HUES6 (cell line): ENCODE data around the gene DONSON.
"Not testable (repeated sequence)": the region's sequence is repeated elsewhere in the genome, so short reads cannot be mapped to it uniquely, and the experiment has no call there.

Experiments
- H3K27ac ChIP-seq: 2 replicates; pipeline ENCODE4 v1.7.0; 2013; ENCODE audit warnings: low read depth, mild to moderate bottlenecking, low read length, inconsistent platforms
- H3K27me3 ChIP-seq: 2 replicates; pipeline ENCODE4 v1.6.1; 2013; ENCODE audit warnings: low read length; ENCODE audit not compliant: control insufficient read depth, insufficient read depth
- H3K36me3 ChIP-seq: 2 replicates; pipeline ENCODE4 v1.6.1; 2013; ENCODE audit warnings: low read length; ENCODE audit not compliant: control insufficient read depth, insufficient read depth
- H3K4me1 ChIP-seq: 2 replicates; pipeline ENCODE4 v1.6.1; 2013; ENCODE audit warnings: low read length; ENCODE audit not compliant: control insufficient read depth, insufficient read depth
- H3K4me3 ChIP-seq: 2 replicates; pipeline ENCODE4 v1.5.1; 2013; ENCODE audit warnings: low read depth, low read length
- H3K9ac ChIP-seq: one replicate; pipeline ENCODE4 v1.6.1; 2013; ENCODE audit warnings: mild to moderate bottlenecking, low read length
- H3K9me3 ChIP-seq: 2 replicates; pipeline ENCODE4 v1.6.1; 2013; ENCODE audit warnings: low read depth, low read length; ENCODE audit not compliant: control insufficient read depth, insufficient read depth

DONSON gene

DNA sequence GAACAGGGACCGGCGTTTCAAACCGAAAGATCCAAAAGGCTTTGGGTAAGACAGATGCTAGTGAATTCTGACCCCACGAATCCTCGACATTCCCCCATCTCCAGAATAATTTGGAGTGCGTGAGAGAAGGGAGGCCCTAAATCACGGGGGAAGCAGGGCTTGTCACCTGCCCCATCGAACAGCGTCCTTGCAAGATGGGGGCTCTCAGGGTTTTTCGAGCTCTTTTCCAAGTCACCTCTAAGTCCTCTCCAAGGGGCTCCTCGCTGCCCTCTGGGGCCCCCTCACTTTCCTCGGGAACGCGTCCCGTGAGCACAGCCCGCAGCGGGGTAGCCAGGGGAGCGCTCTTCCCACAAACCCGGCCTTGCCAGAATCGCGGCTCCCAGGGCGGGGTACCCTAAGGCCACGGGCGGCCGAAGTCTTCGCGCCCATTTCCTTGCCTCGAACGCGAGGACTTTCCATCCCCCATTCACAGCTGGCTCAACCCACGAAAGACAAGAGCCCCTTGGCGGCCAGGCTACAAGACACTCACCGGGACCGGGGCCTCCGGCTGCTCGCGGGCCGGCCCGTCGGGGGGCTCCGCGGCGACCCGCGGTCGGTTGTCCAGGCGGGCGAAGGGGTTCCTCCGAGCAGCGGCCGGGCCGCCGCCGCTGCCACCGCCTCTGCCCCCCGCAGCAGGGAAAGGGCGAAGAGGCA is 546 bp downstream of the DONSON start:
- Histone ChIP-seq H3K27me3 (no peaks in the 10 kb centered on the region), H3K36me3 (peaks cover 24% of the 10 kb centered on the region), H3K27ac (no peak overlapping the region; the same call in 1 of the 2 replicates), H3K9me3 (no peaks in the 10 kb centered on the region), H3K9ac (peak overlapping the region; percentile 85), H3K4me3 (peak overlapping the region; percentile 71), H3K4me1 (peaks cover 9% of the 10 kb centered on the region; the same call in 1 of the 2 replicates)

DNA sequence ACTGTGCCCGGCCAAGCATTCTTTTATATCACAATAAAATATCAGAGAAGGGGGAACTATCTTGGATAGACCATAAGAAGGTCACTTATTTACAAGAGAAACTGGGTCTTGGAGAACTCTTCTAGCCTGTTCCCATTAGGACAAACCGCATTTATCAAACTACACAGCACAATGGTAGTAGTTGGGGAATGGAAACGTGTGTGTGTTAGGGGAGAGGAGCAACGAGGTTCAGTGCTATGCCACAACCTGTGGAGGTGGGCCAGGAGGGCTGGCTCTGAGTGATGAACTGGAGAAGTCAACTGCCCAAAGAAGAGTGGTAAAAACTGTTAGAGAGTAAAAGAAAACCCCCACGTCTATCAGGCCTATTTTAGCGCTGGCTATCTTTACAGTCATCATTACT is 1.6 kb downstream of the DONSON start:
- Histone ChIP-seq H3K36me3 (peaks cover 32% of the 10 kb centered on the region), H3K9me3 (no peaks in the 10 kb centered on the region), H3K27ac (no peak overlapping the region), H3K4me3 (peak overlapping the region; percentile 71), H3K27me3 (no peaks in the 10 kb centered on the region), H3K9ac (no peak overlapping the region), H3K4me1 (peaks cover 9% of the 10 kb centered on the region; the same call in 1 of the 2 replicates)

- Histone ChIP-seq H3K9ac (no peak overlapping the region), H3K27me3 (no peaks in the 10 kb centered on the region), H3K4me1 (peaks cover 6% of the 10 kb centered on the region; the same call in 1 of the 2 replicates), H3K27ac (no peak overlapping the region), H3K36me3 (peaks cover 44% of the 10 kb centered on the region), H3K4me3 (no peak overlapping the region), H3K9me3 (no peaks in the 10 kb centered on the region)
Observed at GRCh38 chr21:33584455-33584854, 4.0 kb downstream of the DONSON start.

- Histone ChIP-seq H3K27me3 (no peaks in the 10 kb centered on the region), H3K4me1 (no peaks in the 10 kb centered on the region), H3K36me3 (peaks cover 77% of the 10 kb centered on the region), H3K4me3 (no peak overlapping the region), H3K9ac (no peak overlapping the region), H3K27ac (peak overlapping the region; percentile 44; the same call in 1 of the 2 replicates), H3K9me3 (no peaks in the 10 kb centered on the region)
Observed at GRCh38 chr21:33578959-33579542, 9.4 kb downstream of the DONSON start.

- peaks cover 82% of the 10 kb centered on the region for H3K36me3 ChIP-seq
- H3K9ac ChIP-seq, result no peak overlapping the region
- no peak overlapping the region for H3K27ac ChIP-seq
- no peaks in the 10 kb centered on the region for H3K9me3 ChIP-seq
- no peak overlapping the region for H3K4me3 ChIP-seq
- H3K27me3 ChIP-seq, result no peaks in the 10 kb centered on the region
- H3K4me1 ChIP-seq, result no peaks in the 10 kb centered on the region
Observed at GRCh38 chr21:33578214-33578613, 10.3 kb downstream of the DONSON start.

DNA sequence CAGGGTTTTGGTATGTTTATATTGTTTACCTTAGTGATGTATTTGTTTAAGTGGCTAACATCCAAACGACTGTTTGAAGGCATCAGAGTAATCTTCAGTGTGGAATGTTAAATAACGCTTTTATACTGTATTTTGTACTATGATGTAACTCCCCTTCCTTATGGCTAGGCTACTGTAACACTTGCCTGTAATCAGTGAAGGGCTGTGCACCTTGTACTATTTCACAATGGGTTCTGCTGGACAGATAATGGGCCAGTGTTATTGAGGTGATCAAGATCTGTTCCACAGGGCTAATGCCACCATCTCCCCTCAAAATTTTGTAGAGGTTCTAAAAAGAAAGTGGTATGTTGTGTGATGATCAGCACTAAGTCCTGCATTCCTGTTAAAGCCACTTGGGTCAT is 11.7 kb downstream of the DONSON start:
- H3K9ac ChIP-seq, H3K4me1 ChIP-seq, H3K4me3 ChIP-seq, H3K27ac ChIP-seq, H3K27me3 ChIP-seq, H3K9me3 ChIP-seq: not testable (repeated sequence)
- peaks cover 84% of the 10 kb centered on the region for H3K36me3 ChIP-seq

- Histone ChIP-seq H3K4me3 (no peak overlapping the region), H3K27me3 (no peaks in the 10 kb centered on the region), H3K27ac (no peak overlapping the region), H3K36me3 (peaks cover 98% of the 10 kb centered on the region), H3K9me3 (no peaks in the 10 kb centered on the region), H3K9ac (no peak overlapping the region), H3K4me1 (no peaks in the 10 kb centered on the region)
Observed at GRCh38 chr21:33572350-33572749, 16.1 kb downstream of the DONSON start.

- Histone ChIP-seq H3K9ac (no peak overlapping the region), H3K36me3 (peaks cover 88% of the 10 kb centered on the region), H3K9me3 (no peaks in the 10 kb centered on the region), H3K27me3 (no peaks in the 10 kb centered on the region), H3K4me3 (no peak overlapping the region), H3K27ac (no peak overlapping the region), H3K4me1 (no peaks in the 10 kb centered on the region)
Observed at GRCh38 chr21:33569991-33570390, 18.5 kb downstream of the DONSON start.

- no peaks in the 10 kb centered on the region for H3K27me3 ChIP-seq
- H3K4me3 ChIP-seq, result no peak overlapping the region
- no peak overlapping the region for H3K9ac ChIP-seq
- no peak overlapping the region for H3K27ac ChIP-seq
- H3K9me3 ChIP-seq, result no peaks in the 10 kb centered on the region
- no peaks in the 10 kb centered on the region for H3K4me1 ChIP-seq
- peaks cover 83% of the 10 kb centered on the region for H3K36me3 ChIP-seq
Observed at GRCh38 chr21:33568448-33568847, 20.0 kb downstream of the DONSON start.

DNA sequence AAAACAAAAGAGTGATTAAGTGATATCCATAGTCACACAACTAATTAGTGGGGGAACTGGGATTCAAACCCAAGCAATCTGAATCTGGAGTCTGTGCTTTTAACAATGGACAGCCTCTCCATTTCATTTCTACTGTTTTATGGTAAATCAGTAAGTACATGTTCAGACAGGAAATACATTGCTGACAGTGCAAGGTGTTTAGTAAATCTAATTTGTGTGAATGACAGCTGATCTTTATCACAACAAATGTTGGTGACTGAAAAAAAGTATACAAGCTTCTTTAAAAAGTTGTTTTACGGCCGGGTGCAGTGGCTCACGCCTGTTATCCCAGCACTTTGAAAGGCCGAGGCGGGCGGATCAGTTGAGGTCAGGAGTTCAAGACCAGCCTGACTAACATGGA is 20.6 kb downstream of the DONSON start:
- no peak overlapping the region for H3K4me3 ChIP-seq
- H3K27me3 ChIP-seq, result no peaks in the 10 kb centered on the region
- H3K9ac ChIP-seq, result no peak overlapping the region
- H3K36me3 ChIP-seq, result peaks cover 82% of the 10 kb centered on the region
- no peaks in the 10 kb centered on the region for H3K9me3 ChIP-seq
- H3K27ac ChIP-seq, result no peak overlapping the region
- no peaks in the 10 kb centered on the region for H3K4me1 ChIP-seq

DNA sequence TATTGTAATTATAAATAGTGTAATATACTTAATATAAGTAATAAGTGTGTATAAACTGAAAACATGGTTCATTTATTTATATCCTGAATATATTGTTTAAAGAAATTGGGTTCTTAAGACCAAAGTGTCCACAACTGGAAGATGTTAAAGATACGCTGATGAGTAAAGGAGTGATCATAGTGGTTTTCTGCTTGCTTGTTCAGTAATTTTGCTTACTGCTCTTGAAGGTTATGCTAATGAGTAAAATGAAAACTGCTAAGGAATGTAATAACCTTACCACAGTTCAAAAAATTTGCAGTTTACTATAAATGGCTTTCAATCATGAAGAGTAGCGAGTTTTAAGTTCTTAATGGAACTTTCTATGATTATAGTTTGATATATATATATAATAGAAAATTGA is 22.0 kb downstream of the DONSON start:
- Histone ChIP-seq H3K27ac (no peak overlapping the region), H3K4me3 (no peak overlapping the region), H3K9ac (no peak overlapping the region), H3K4me1 (no peaks in the 10 kb centered on the region), H3K9me3 (no peaks in the 10 kb centered on the region), H3K27me3 (no peaks in the 10 kb centered on the region), H3K36me3 (peaks cover 83% of the 10 kb centered on the region)
